Activated T-helper 1 cell treated with anti-CD3 and anti-CD28 coated beads, Interleukin-12 subunit alpha, Interleukin-12 subunit beta, Interleukin-2, Interleukin-4 antibody, amounts not matched to agents 30 ng/mL and 10 ng/mL and 1 ng/mL, durations not matched to agents 14 hours and 24 hours and 36 hours (primary cell): Measurements from ENCODE around the gene XAGE5. TPM values are rescaled to one million over a fixed set of nuclear protein-coding genes. Genes with fewer than 3 reads are reported as not detected.

Source experiments
- DNase-seq: peaks from one replicate; pipeline ENCODE4 v3.0.0; 2021; ENCODE audit warnings: low spot score
- H3K27ac Mint-ChIP-seq: one replicate; pipeline ENCODE4 v1.8.0; 2021; ENCODE audit warnings: mild to moderate bottlenecking, mixed read lengths
- H3K27me3 Mint-ChIP-seq: one replicate; pipeline ENCODE4 v1.8.0; 2022; ENCODE audit warnings: mild to moderate bottlenecking, moderate library complexity, mixed read lengths; ENCODE audit not compliant: insufficient read depth
- H3K36me3 Mint-ChIP-seq: one replicate; pipeline ENCODE4 v1.8.0; 2021; ENCODE audit warnings: low read depth, mixed read lengths
- H3K4me1 Mint-ChIP-seq: one replicate; pipeline ENCODE4 v1.8.0; 2021; ENCODE audit warnings: low read depth, mixed read lengths
- H3K4me3 Mint-ChIP-seq: one replicate; pipeline ENCODE4 v1.8.0; 2021; ENCODE audit warnings: mild to moderate bottlenecking, moderate library complexity, mixed read lengths
- H3K9me3 Mint-ChIP-seq: one replicate; pipeline ENCODE4 v1.8.0; 2021; ENCODE audit warnings: mixed read lengths
- intact Hi-C: fragments of 100-400 bp; cut with micrococcal nuclease; formaldehyde crosslinking; loops from one replicate; pipeline ENCODE4 v1.15.1; 2024
- total RNA-seq: library from RNA; stranded (reverse); gene quantifications from 2 replicates; pipeline ENCODE4 v1.2.3, GENCODE V29; 2022

The XAGE5 gene
- total RNA-seq, 1 donor from 2014 or later: not detected

- no peaks in the 10 kb centered on the region for H3K9me3 Mint-ChIP-seq
- H3K27me3 Mint-ChIP-seq: peaks cover 8% of the 10 kb centered on the region
- DNase-seq: no peak
These were observed 54.4 kb downstream of the XAGE5 start for GRCh38 chrX:52865343-52865998.

More at GRCh38 chrX:52865343-52865998, 54.4 kb downstream of the XAGE5 start:
- no peak overlapping the region for H3K4me3 Mint-ChIP-seq
- intact Hi-C loops: no loop called here
- no peaks in the 10 kb centered on the region for H3K36me3 Mint-ChIP-seq
- H3K4me1 Mint-ChIP-seq: no peaks in the 10 kb centered on the region
- no peak overlapping the region for H3K27ac Mint-ChIP-seq

Other genes with a start within 250 kb of the XAGE5 start
- gene SSX7, start 156.4 kb upstream of the XAGE5 start, total RNA-seq: not detected in 2 replicates
- gene SSX2, start 104.1 kb upstream of the XAGE5 start, total RNA-seq: not detected in 2 replicates
- gene SSX2B, start 60.0 kb upstream of the XAGE5 start, total RNA-seq: not detected in 2 replicates
- not detected in 2 replicates for gene SPANXN5, start 13.9 kb upstream of the XAGE5 start, total RNA-seq
- not detected in 2 replicates for gene XAGE3, start 56.8 kb downstream of the XAGE5 start, total RNA-seq
- gene FAM156B, start 86.0 kb downstream of the XAGE5 start, total RNA-seq: 18.6 and 24.1 TPM in 2 replicates
- 23.9 and 24.1 TPM in 2 replicates for gene FAM156A, start 147.2 kb downstream of the XAGE5 start, total RNA-seq
- gene GPR173, start 237.5 kb downstream of the XAGE5 start, total RNA-seq: not detected in 2 replicates